Fibroblast of lung (primary cell): Measurements from ENCODE around the gene ACBD6. TPM values are rescaled to one million over a fixed set of nuclear protein-coding genes. Genes with fewer than 3 reads are reported as not detected.

Source experiments
- DNase-seq, 2 donors: peaks; one replicate each; pipeline versions ENCODE4 v3.0.0 to v3.0.0-alpha.2; 2010; ENCODE audit warnings: low read depth in 2 of 2
- H2AFZ ChIP-seq: 2 replicates; pipeline ENCODE4 v1.5.1; 2012; ENCODE audit warnings: low read length, control low read depth, inconsistent platforms
- H3K27ac ChIP-seq: 2 replicates; pipeline ENCODE4 v1.5.1; 2011; ENCODE audit warnings: low read length, control low read depth; ENCODE audit not compliant: insufficient read depth
- H3K27me3 ChIP-seq: 2 replicates; pipeline ENCODE4 v1.5.1; 2011; ENCODE audit warnings: mild to moderate bottlenecking, low read length; ENCODE audit not compliant: control insufficient read depth, insufficient read depth
- H3K36me3 ChIP-seq: 2 replicates; pipeline ENCODE4 v1.5.1; 2011; ENCODE audit warnings: low read length; ENCODE audit not compliant: control insufficient read depth, insufficient read depth
- H3K4me1 ChIP-seq: 2 replicates; pipeline ENCODE4 v1.5.1; 2011; ENCODE audit warnings: low read length; ENCODE audit not compliant: control insufficient read depth, insufficient read depth; ENCODE audit errors: extremely low read depth
- H3K4me2 ChIP-seq: 2 replicates; pipeline ENCODE4 v1.5.1; 2011; ENCODE audit warnings: low read length, control low read depth; ENCODE audit not compliant: insufficient read depth; ENCODE audit errors: extremely low read depth
- H3K4me3 ChIP-seq, 4 experiments: fragments of 200-600 bp in 1 of 4; sonication (generic) in 1 of 4; replicated peaks in 1 of 4; 2 replicates each; pipeline ENCODE4 v1.5.1; 2011 to 2016; ENCODE audit warnings: low read length in 4 of 4, low read depth in 3 of 4, mild to moderate bottlenecking in 3 of 4, control low read depth in 2 of 4, inconsistent platforms in 1 of 4, mixed read lengths in 1 of 4; ENCODE audit not compliant: insufficient read depth in 1 of 4; ENCODE audit errors: control extremely low read depth in 1 of 4
- H3K79me2 ChIP-seq: 2 replicates; pipeline ENCODE4 v1.5.1; 2012; ENCODE audit warnings: mild to moderate bottlenecking, low read length, inconsistent platforms; ENCODE audit not compliant: control insufficient read depth, insufficient read depth
- H3K9ac ChIP-seq: 2 replicates; pipeline ENCODE4 v1.5.1; 2011; ENCODE audit warnings: mild to moderate bottlenecking, low read length, control low read depth; ENCODE audit not compliant: insufficient read depth
- H3K9me3 ChIP-seq: 2 replicates; pipeline ENCODE4 v1.5.1; 2012; ENCODE audit warnings: low read depth, low read length; ENCODE audit not compliant: control insufficient read depth, insufficient read depth
- H4K20me1 ChIP-seq: 2 replicates; pipeline ENCODE4 v1.5.1; 2011; ENCODE audit warnings: low read length; ENCODE audit not compliant: control insufficient read depth, insufficient read depth; ENCODE audit errors: extremely low read depth
- EZH2 ChIP-seq: IDR thresholded peaks from 2 replicates; pipeline ENCODE4 v1.5.1; 2012; ENCODE audit warnings: low read length, control low read depth, mild to moderate bottlenecking; ENCODE audit errors: missing control alignments
- polyA plus RNA-seq, 2 donors: library from polyadenylated mRNA; depleted of rRNA in 1 of 2; stranded (reverse) in 1 of 2; unstranded in 1 of 2; fragments of >200 nt; gene quantifications; 2 replicates each; pipeline ENCODE4 v1.2.1, GENCODE V29; 2011 to 2012; ENCODE audit warnings: missing spikeins in 1 of 2
- total RNA-seq: library from RNA; depleted of rRNA; stranded (reverse); fragments of >200 nt; gene quantifications from 2 replicates; pipeline ENCODE4 v1.2.1, GENCODE V29; 2014
- TF ChIP-seq, protein P1 (sequence below), 2 donors: IDR thresholded peaks in 1 of 2; conservative IDR thresholded peaks in 1 of 2; 1 replicate in 1 of 2; 2 replicates in 1 of 2; pipeline ENCODE4 v1.5.1; 2011 to 2012; ENCODE audit warnings: low read length in 2 of 2, control low read depth in 1 of 2, inconsistent platforms in 1 of 2, low read depth in 1 of 2, mild to moderate bottlenecking in 1 of 2

Gene ACBD6
- total and polyA plus RNA-seq, 2 donors (not counting 1 experiment from before 2014, with no cell fraction given) = 63.4 to 78.7 TPM

- H3K79me2 ChIP-seq = no peaks in the 10 kb centered on the region
- H4K20me1 ChIP-seq = no peaks in the 10 kb centered on the region
- no peaks in the 10 kb centered on the region for H3K9me3 ChIP-seq
- H2AFZ ChIP-seq = no peak overlapping the region
- H3K4me2 ChIP-seq = no peak overlapping the region
- DNase-seq = no peak
- H3K27ac ChIP-seq = no peak overlapping the region
- H3K27me3 ChIP-seq = no peaks in the 10 kb centered on the region
- no peak overlapping the region for H3K4me3 ChIP-seq
- TF ChIP-seq, protein P1, sequence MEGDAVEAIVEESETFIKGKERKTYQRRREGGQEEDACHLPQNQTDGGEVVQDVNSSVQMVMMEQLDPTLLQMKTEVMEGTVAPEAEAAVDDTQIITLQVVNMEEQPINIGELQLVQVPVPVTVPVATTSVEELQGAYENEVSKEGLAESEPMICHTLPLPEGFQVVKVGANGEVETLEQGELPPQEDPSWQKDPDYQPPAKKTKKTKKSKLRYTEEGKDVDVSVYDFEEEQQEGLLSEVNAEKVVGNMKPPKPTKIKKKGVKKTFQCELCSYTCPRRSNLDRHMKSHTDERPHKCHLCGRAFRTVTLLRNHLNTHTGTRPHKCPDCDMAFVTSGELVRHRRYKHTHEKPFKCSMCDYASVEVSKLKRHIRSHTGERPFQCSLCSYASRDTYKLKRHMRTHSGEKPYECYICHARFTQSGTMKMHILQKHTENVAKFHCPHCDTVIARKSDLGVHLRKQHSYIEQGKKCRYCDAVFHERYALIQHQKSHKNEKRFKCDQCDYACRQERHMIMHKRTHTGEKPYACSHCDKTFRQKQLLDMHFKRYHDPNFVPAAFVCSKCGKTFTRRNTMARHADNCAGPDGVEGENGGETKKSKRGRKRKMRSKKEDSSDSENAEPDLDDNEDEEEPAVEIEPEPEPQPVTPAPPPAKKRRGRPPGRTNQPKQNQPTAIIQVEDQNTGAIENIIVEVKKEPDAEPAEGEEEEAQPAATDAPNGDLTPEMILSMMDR (conservative IDR thresholded peaks at IDR 0.05 in 1 of 2, IDR thresholded peaks at IDR 0.05 in 1 of 2; ENCODE audit: low read depth in 1 of 2, low read length in 2 of 2) = no peak
- TF ChIP-seq EZH2 = no peak
- peaks cover 2% of the 10 kb centered on the region for H3K36me3 ChIP-seq
- H3K4me1 ChIP-seq = no peaks in the 10 kb centered on the region
- no peak overlapping the region for H3K9ac ChIP-seq
Measured at GRCh38 chr1:180287988-180288705, 214.2 kb downstream of the ACBD6 start.

- DNase-seq = no peak
- no peak for TF ChIP-seq EZH2
- TF ChIP-seq, protein P1 (conservative IDR thresholded peaks at IDR 0.05 in 1 of 2, IDR thresholded peaks at IDR 0.05 in 1 of 2; ENCODE audit: low read depth in 1 of 2, low read length in 2 of 2) = no peak
- Histone ChIP-seq H3K4me3 (no peak overlapping the region), H3K27ac (no peak overlapping the region), H3K4me2 (no peak overlapping the region), H3K4me1 (no peaks in the 10 kb centered on the region), H2AFZ (no peak overlapping the region), H3K9ac (no peak overlapping the region), H4K20me1 (no peaks in the 10 kb centered on the region), H3K27me3 (no peaks in the 10 kb centered on the region), H3K36me3 (peaks cover 2% of the 10 kb centered on the region), H3K79me2 (no peaks in the 10 kb centered on the region), H3K9me3 (no peaks in the 10 kb centered on the region)
Measured at GRCh38 chr1:180286417-180286816, 216.0 kb downstream of the ACBD6 start.

DNA sequence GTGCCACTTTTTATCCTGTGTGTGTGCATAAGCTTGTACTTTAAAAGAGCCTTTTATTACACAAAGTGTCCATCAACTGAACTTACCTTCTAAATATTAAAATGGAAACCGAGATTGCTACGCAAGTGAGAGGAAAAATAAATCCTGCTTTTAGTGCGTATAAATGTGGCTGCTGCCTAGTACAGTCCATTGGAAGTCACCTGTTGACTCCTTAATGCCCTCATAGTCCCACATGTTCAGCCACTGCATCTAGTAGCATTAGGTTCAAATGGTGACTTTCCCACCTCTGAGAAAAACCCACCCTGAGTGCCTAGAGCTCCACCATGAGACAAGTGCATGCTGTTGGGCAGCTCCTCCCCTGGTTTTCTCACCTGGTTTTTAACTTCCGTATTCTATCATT lies 219.3 kb downstream of the ACBD6 start:
- H3K4me3 ChIP-seq = no peak overlapping the region
- H2AFZ ChIP-seq = no peak overlapping the region
- H3K36me3 ChIP-seq = no peaks in the 10 kb centered on the region
- H4K20me1 ChIP-seq = no peaks in the 10 kb centered on the region
- H3K79me2 ChIP-seq = no peaks in the 10 kb centered on the region
- no peaks in the 10 kb centered on the region for H3K9me3 ChIP-seq
- H3K4me2 ChIP-seq = no peak overlapping the region
- no peak overlapping the region for H3K27ac ChIP-seq
- H3K9ac ChIP-seq = no peak overlapping the region
- H3K4me1 ChIP-seq = peaks cover 2% of the 10 kb centered on the region
- TF ChIP-seq, protein P1 (conservative IDR thresholded peaks at IDR 0.05 in 1 of 2, IDR thresholded peaks at IDR 0.05 in 1 of 2; ENCODE audit: low read depth in 1 of 2, low read length in 2 of 2) = no peak
- no peak for TF ChIP-seq EZH2
- DNase-seq = no peak
- no peaks in the 10 kb centered on the region for H3K27me3 ChIP-seq
